Suprapubic skin (tissue), 3 donors: ENCODE results near the gene WNK1.

Source experiments
- CTCF ChIP-seq, 2 donors: fragments of 200-600 bp in 1 of 2; fragments of 450-650 bp in 1 of 2; sonication (generic) in 1 of 2; IDR thresholded peaks; one replicate each; pipeline ENCODE4 v1.5.1; 2016 to 2019; ENCODE audit warnings: antibody characterized with exemption in 2 of 2, mild to moderate bottlenecking in 1 of 2, moderate library complexity in 1 of 2
- POLR2A ChIP-seq, 2 donors: fragments of 450-650 bp; IDR thresholded peaks; one replicate each; pipeline ENCODE4 v1.6.1; 2017; ENCODE audit warnings: antibody characterized with exemption in 2 of 2, mild to moderate bottlenecking in 2 of 2, moderate library complexity in 2 of 2

GRCh38 chr12:920676-921075 lies 168.3 kb downstream of the WNK1 start:
- TF ChIP-seq CTCF (IDR thresholded peaks at IDR 0.05) (no peak), POLR2A (IDR thresholded peaks at IDR 0.05) (no peak)
